IMR-90 (cell line): ENCODE data around the gene ATG101. TPM values are rescaled to one million over a fixed set of nuclear protein-coding genes. Genes with fewer than 3 reads are reported as not detected.
A peak's percentile ranks its signal among the peaks of the same experiment; 100 is the strongest.

ENCODE experiments used
- ATAC-seq: fragments of 200-7000 bp; cut with Tn5 transposase; 2 replicates; pipeline ENCODE4 v1.9.1; 2020; ENCODE audit warnings: low read depth, mild to moderate bottlenecking, moderate library complexity
- BruUV-seq: library from RNA; stranded (reverse); fragments of 400-500 nt; replicated peaks from 2 replicates; lab custom pipeline; 2021; lab: Mats Ljungman, UMichigan
- CTCF ChIA-PET: fragments of 300-600 bp; formaldehyde crosslinking; extraction: SDS; loops from one replicate; lab custom pipeline; 2021; ENCODE audit warnings: antibody characterized with exemption; lab: Yijun Ruan, JAX
- POLR2A ChIA-PET: fragments of 300-600 bp; sonication (Branson Sonifier 250); formaldehyde crosslinking; loops from one replicate; lab custom pipeline; 2022; ENCODE audit warnings: antibody characterized with exemption; ENCODE audit not compliant: unreplicated experiment; lab: Charles Lee
- DNase-seq: peaks from one replicate; pipeline ENCODE4 v3.0.0; 2013
- H2AFZ ChIP-seq: replicated peaks from 2 replicates; pipeline ENCODE3; 2013; ENCODE audit warnings: low read length, mild to moderate bottlenecking; ENCODE audit not compliant: poor library complexity
- H2AK5ac ChIP-seq: 2 replicates; pipeline ENCODE4 v1.6.1; 2013; ENCODE audit warnings: low read depth, low read length, inconsistent platforms
- H2AK9ac ChIP-seq: replicated peaks from 2 replicates; pipeline ENCODE3; 2013; ENCODE audit warnings: mild to moderate bottlenecking, low read depth, low read length, moderate library complexity; ENCODE audit not compliant: poor library complexity
- H2BK120ac ChIP-seq: 2 replicates; pipeline ENCODE4 v1.6.1; 2013; ENCODE audit warnings: low read depth, low read length, inconsistent platforms
- H2BK15ac ChIP-seq: 3 replicates; pipeline ENCODE4 v1.6.1; 2013; ENCODE audit warnings: low read depth, low read length, inconsistent platforms
- H2BK20ac ChIP-seq: 2 replicates; pipeline ENCODE4 v1.6.1; 2013; ENCODE audit warnings: low read depth, mild to moderate bottlenecking, inconsistent platforms, low read length, moderate library complexity
- H2BK5ac ChIP-seq: 2 replicates; pipeline ENCODE4 v1.6.1; 2013; ENCODE audit warnings: mild to moderate bottlenecking, low read depth, low read length, inconsistent platforms; ENCODE audit not compliant: poor library complexity, severe bottlenecking
- H3K14ac ChIP-seq: replicated peaks from 2 replicates; pipeline ENCODE4 v1.6.1; 2013; ENCODE audit warnings: low read depth, low read length, inconsistent platforms
- H3K18ac ChIP-seq: 2 replicates; pipeline ENCODE4 v1.6.1; 2013; ENCODE audit warnings: low read depth, low read length, control low read depth
- H3K23ac ChIP-seq: 2 replicates; pipeline ENCODE4 v1.6.1; 2013; ENCODE audit warnings: low read depth, low read length, inconsistent platforms
- H3K27ac ChIP-seq: 2 replicates; pipeline ENCODE4 v1.5.1; 2013; ENCODE audit warnings: mild to moderate bottlenecking, control low read depth, low read length; ENCODE audit not compliant: insufficient read depth
- H3K27me3 ChIP-seq: 2 replicates; pipeline ENCODE4 v1.6.1; 2013; ENCODE audit warnings: low read length; ENCODE audit not compliant: control insufficient read depth, insufficient read depth
- H3K36me3 ChIP-seq: 2 replicates; pipeline ENCODE4 v1.6.1; 2013; ENCODE audit warnings: low read length, mixed read lengths; ENCODE audit not compliant: control insufficient read depth, insufficient read depth
- H3K4ac ChIP-seq: 2 replicates; pipeline ENCODE4 v1.6.1; 2013; ENCODE audit warnings: low read depth, low read length, inconsistent platforms
- H3K4me1 ChIP-seq: 2 replicates; pipeline ENCODE4 v1.6.1; 2013; ENCODE audit warnings: low read length, mixed read lengths; ENCODE audit not compliant: control insufficient read depth, insufficient read depth
- H3K4me2 ChIP-seq: 2 replicates; pipeline ENCODE4 v1.6.1; 2013; ENCODE audit warnings: low read depth, mild to moderate bottlenecking, control low read depth, low read length, moderate library complexity
- H3K4me3 ChIP-seq: 2 replicates; pipeline ENCODE4 v1.5.1; 2013; ENCODE audit warnings: low read depth, mild to moderate bottlenecking, control low read depth, low read length, moderate library complexity; ENCODE audit not compliant: insufficient read depth
- H3K56ac ChIP-seq: 2 replicates; pipeline ENCODE4 v1.6.1; 2013; ENCODE audit warnings: low read length, inconsistent platforms; ENCODE audit not compliant: insufficient read depth; ENCODE audit errors: extremely low read depth
- H3K79me1 ChIP-seq, 2 experiments: 2 replicates each; pipeline ENCODE4 v1.6.1; 2013; ENCODE audit warnings: low read length in 2 of 2, inconsistent platforms in 1 of 2, low read depth in 1 of 2
- H3K9ac ChIP-seq: 2 replicates; pipeline ENCODE4 v1.6.1; 2013; ENCODE audit warnings: low read depth, low read length, control low read depth
- H3K9me1 ChIP-seq: 2 replicates; pipeline ENCODE4 v1.6.1; 2013; ENCODE audit warnings: low read length, inconsistent platforms; ENCODE audit not compliant: insufficient read depth
- H3K9me3 ChIP-seq: 2 replicates; pipeline ENCODE4 v1.6.1; 2013; ENCODE audit warnings: low read length; ENCODE audit not compliant: control insufficient read depth, insufficient read depth
- H4K20me1 ChIP-seq: 2 replicates; pipeline ENCODE4 v1.6.1; 2013; ENCODE audit warnings: low read length, inconsistent platforms; ENCODE audit not compliant: insufficient read depth
- H4K5ac ChIP-seq: 2 replicates; pipeline ENCODE4 v1.6.1; 2013; ENCODE audit warnings: mild to moderate bottlenecking, low read depth, low read length, control low read depth
- H4K8ac ChIP-seq, 2 experiments: 2 replicates each; pipeline ENCODE4 v1.6.1; 2013; ENCODE audit warnings: low read depth in 2 of 2, low read length in 2 of 2, control low read depth in 1 of 2, inconsistent platforms in 1 of 2
- H4K91ac ChIP-seq: 2 replicates; pipeline ENCODE4 v1.6.1; 2013; ENCODE audit warnings: low read depth, low read length, inconsistent platforms; ENCODE audit not compliant: insufficient read depth
- FOS ChIP-seq: fragments of 150-350 bp; IDR thresholded peaks from 2 replicates; pipeline ENCODE4 v1.6.1; 2016; ENCODE audit warnings: low read depth, low read length
- MAZ ChIP-seq: IDR thresholded peaks from 2 replicates; pipeline ENCODE4 v1.6.1; 2012; ENCODE audit warnings: low read depth, mild to moderate bottlenecking, low read length, improper control_type of control experiment, moderate library complexity, borderline replicate concordance
- POLR2A ChIP-seq: IDR thresholded peaks from 2 replicates; pipeline ENCODE4 v1.6.1; 2012; ENCODE audit warnings: mild to moderate bottlenecking, low read depth, low read length
- WGBS, 2 experiments: methylation state at CpG; one replicate each; pipeline versions ENCODE4 v1.1.5 to v1.1.7; 2013; ENCODE audit warnings: missing lambda C conversion rate in 2 of 2; ENCODE audit not compliant: insufficient read length in 1 of 2; ENCODE audit errors: extremely low coverage in 2 of 2; 5-methylcytosine and 5-hydroxymethylcytosine counted together
- dilution Hi-C: fragments of 300-500 bp; cut with HindIII; formaldehyde crosslinking; loops from one replicate; pipeline ENCODE4 v1.14.3; 2018; ENCODE audit warnings: low sequenced_read_pairs; ENCODE audit not compliant: unreplicated experiment
- in situ Hi-C: fragments of 300-500 bp; cut with MboI; formaldehyde crosslinking; loops from 3 replicates; pipeline ENCODE4 v1.14.3; 2019; ENCODE audit warnings: low sequenced_read_pairs, inconsistent platforms, mixed read lengths
- intact Hi-C: fragments of 100-400 bp; cut with micrococcal nuclease; formaldehyde crosslinking; loops from 2 replicates; pipeline ENCODE4 v1.10.0; 2022
- polyA plus RNA-seq, 3 experiments: library from polyadenylated mRNA; depleted of rRNA; stranded (reverse); fragments of >200 nt; gene quantifications; 2 replicates each; pipeline ENCODE4 v1.2.3, GENCODE V29; 2012; ENCODE audit warnings: low replicate concordance in 1 of 3
- total RNA-seq: library from RNA; depleted of rRNA; stranded (reverse); fragments of >200 nt; gene quantifications from 2 replicates; pipeline ENCODE4 v1.2.3, GENCODE V29; 2012
- TF ChIP-seq, protein P1 (sequence below): fragments of 150-350 bp; IDR thresholded peaks from 2 replicates; pipeline ENCODE4 v1.6.1; 2016; ENCODE audit warnings: low read depth, mild to moderate bottlenecking, low read length, moderate library complexity, borderline replicate concordance

The ATG101 gene
- total and polyA plus RNA-seq, 2 of the 4 experiments (the other 2 are of a cell fraction), result 93.9 to 167 TPM

DNA sequence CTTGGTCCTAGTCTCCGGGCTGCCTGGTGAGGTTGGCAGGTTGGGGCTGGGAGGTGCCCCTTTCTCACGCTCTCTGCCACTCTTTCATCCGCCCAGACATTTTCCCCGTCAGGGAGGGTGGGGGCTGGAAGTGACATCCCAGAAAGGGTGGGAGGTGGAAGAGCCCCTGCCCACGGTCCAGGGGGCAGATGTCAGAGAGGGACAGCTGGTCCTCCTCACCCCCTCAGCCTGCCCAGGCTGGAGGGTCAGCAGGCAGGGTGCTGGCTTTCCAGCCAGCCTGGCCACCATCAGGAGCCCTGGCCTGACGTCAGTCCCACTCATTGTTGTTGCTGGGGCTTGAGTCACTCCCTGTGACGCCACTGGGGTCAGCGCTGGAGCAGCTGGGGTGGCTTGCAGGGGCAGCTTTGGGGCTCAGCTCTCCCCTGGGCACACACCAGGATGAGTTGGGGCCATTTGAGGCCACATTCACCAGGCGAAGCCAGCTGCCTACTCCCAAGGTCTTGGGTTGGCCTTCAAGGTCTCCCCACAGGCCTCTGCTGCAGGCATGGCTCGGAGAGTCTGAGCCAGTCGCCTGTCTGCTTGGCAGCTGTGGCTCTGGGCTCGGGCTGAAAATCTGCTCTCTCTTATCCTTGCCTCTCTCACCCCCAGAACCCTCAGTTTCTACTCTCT, 5.7 kb upstream of the ATG101 start (continued):
- TF ChIP-seq FOS (peak; percentile 93), MAZ (peak; percentile 77; the same call in 1 of the 2 replicates), POLR2A (peak; percentile 79)

DNA sequence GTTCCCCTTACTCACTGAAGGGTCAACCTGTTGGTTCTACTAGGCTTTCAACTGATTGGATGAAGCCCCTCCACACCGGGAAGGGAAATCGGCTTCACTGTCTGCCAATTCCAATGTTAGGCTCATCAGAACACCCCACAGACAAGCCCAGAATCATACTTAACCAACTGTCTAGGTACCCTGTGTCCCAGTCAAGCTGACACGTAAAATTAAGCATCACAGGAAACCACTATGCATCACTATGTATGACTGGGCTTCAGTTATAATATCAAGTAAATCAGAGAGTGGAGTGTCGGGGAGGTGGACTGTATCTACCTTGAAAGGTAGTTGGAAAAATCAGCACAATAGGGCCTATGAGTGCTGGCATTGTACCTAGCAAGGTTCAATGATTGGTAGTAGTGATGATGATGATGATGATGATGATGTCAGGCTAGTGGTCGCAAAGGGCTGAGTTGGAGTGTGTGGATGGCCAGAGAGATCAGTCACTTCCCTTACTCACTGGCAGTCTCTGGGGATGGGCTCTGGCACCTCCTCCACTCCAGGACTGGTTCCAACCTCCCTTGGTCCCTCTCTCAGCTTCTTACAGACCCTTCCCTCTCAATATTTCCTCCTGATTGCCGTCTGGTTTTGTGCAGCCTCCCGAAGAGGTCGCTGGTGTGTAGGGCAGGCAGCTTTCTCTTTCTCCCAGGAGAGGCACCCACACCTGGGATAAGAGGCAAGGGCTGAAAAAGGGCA, 3.3 kb upstream of the ATG101 start:
- H3K4me2 ChIP-seq, result no peak overlapping the region

More for the DNA sequence above, 3.3 kb upstream of the ATG101 start:
- Histone ChIP-seq H3K23ac (peak overlapping the region; percentile 16), H2BK20ac (peak overlapping the region; percentile 5; the same call in 1 of the 2 replicates), H2BK15ac (peak overlapping the region; percentile 64; the same call in 1 of the 3 replicates), H3K4me1 (peaks cover 29% of the 10 kb centered on the region), H2AK9ac (peak overlapping the region; percentile 21), H3K9me1 (peaks cover 18% of the 10 kb centered on the region), H3K9me3 (no peaks in the 10 kb centered on the region), H3K14ac (no peak overlapping the region), H4K91ac (peak overlapping the region; percentile 16; the same call in 1 of the 2 replicates), H4K20me1 (peaks cover 16% of the 10 kb centered on the region), H2BK5ac (peak overlapping the region; percentile 8), H4K8ac (peak overlapping the region in 1 of 2 experiments; percentile 48; a peak in 1 of 4 replicates), H3K36me3 (no peaks in the 10 kb centered on the region), H3K56ac (no peak overlapping the region), H3K4me3 (no peak overlapping the region), H3K27ac (no peak overlapping the region), H3K79me1 (peaks cover 0 to 20% of the 10 kb centered on the region in 2 experiments; a peak in 2 of 4 replicates), H3K18ac (no peak overlapping the region), H3K9ac (no peak overlapping the region), H3K4ac (peak overlapping the region; percentile 30), H2AFZ (peak overlapping the region; percentile 65), H3K27me3 (no peaks in the 10 kb centered on the region), H4K5ac (no peak overlapping the region), H2BK120ac (peak overlapping the region; percentile 36; the same call in 1 of the 2 replicates), H2AK5ac (peak overlapping the region; percentile 78)
- ATAC-seq (no peak), DNase-seq (peak; percentile 58)
- dilution Hi-C loops (no loop called here), intact Hi-C loops (no loop called here), in situ Hi-C loops (no loop called here)
- 60% methylated on average over 1 of the region's 8 CpGs; no CpG with 5 or more reads in 1 of the 2 experiments for WGBS, 2 experiments
- POLR2A ChIA-PET, result no interaction called here
- no TSS peak for BruUV-seq
- CTCF ChIA-PET, result interaction anchor here (0.7 kb wide), 1 partner anchor 51 kb away, joined by 3 read pairs; no protein-coding TSS in a partner anchor
- TF ChIP-seq FOS (peak; percentile 2; the same call in 1 of the 2 replicates), POLR2A (0 out of 2 replicates have a peak, but pooled peaks have one; percentile 4)
- TF ChIP-seq, protein P1, sequence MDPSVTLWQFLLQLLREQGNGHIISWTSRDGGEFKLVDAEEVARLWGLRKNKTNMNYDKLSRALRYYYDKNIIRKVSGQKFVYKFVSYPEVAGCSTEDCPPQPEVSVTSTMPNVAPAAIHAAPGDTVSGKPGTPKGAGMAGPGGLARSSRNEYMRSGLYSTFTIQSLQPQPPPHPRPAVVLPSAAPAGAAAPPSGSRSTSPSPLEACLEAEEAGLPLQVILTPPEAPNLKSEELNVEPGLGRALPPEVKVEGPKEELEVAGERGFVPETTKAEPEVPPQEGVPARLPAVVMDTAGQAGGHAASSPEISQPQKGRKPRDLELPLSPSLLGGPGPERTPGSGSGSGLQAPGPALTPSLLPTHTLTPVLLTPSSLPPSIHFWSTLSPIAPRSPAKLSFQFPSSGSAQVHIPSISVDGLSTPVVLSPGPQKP, result no peak
